GM18861 (cell line): ENCODE results near the gene TGDS.
A peak's percentile ranks its signal among the peaks of the same experiment; 100 is the strongest.

Experiments
- ATAC-seq: cut with Tn5 transposase; IDR thresholded peaks from one replicate; pipeline ENCODE4 v1.9.1; 2021; ENCODE audit not compliant: unreplicated experiment

The TGDS gene

GRCh38 chr13:94601446-94602431 lies 5.8 kb upstream of the TGDS start, which contains the start of gene GPR180:
Gene GPR180, plus strand, starts transcription at chr13:94601857. Its CDS starts 71 bp downstream, at chr13:94601928.
- ATAC-seq: peak; percentile 100

GRCh38 chr13:94599877-94600276 lies 3.9 kb upstream of the TGDS start:
- no peak for ATAC-seq

GRCh38 chr13:94598281-94598680 lies 2.3 kb upstream of the TGDS start:
- no peak for ATAC-seq

- ATAC-seq: no peak
These were observed 621 bp upstream of the TGDS start for GRCh38 chr13:94596575-94596971.

GRCh38 chr13:94595001-94595949 lies 677 bp downstream of the TGDS start:
- ATAC-seq: peak; percentile 30

GRCh38 chr13:94590744-94591143 lies 5.2 kb downstream of the TGDS start:
- no peak for ATAC-seq

GRCh38 chr13:94588541-94588940 lies 7.4 kb downstream of the TGDS start:
- no peak for ATAC-seq

GRCh38 chr13:94586371-94586770 lies 9.6 kb downstream of the TGDS start:
- no peak for ATAC-seq

GRCh38 chr13:94585543-94586101 lies 10.3 kb downstream of the TGDS start:
- no peak for ATAC-seq

GRCh38 chr13:94583926-94584325 lies 12.0 kb downstream of the TGDS start:
- ATAC-seq: no peak

- ATAC-seq: no peak
These were observed 16.9 kb downstream of the TGDS start for GRCh38 chr13:94579063-94579462.

- ATAC-seq: no peak
These were observed 26.3 kb downstream of the TGDS start for GRCh38 chr13:94569615-94570014.

GRCh38 chr13:94568443-94568842 lies 27.5 kb downstream of the TGDS start:
- ATAC-seq: no peak

GRCh38 chr13:94567581-94567980 lies 28.4 kb downstream of the TGDS start:
- no peak for ATAC-seq

- ATAC-seq: no peak
These were observed 34.8 kb downstream of the TGDS start for GRCh38 chr13:94561126-94561525.

GRCh38 chr13:94560116-94560515 lies 35.8 kb downstream of the TGDS start:
- ATAC-seq: no peak

GRCh38 chr13:94559222-94559795 lies 36.6 kb downstream of the TGDS start:
- ATAC-seq: no peak

GRCh38 chr13:94558716-94559115 lies 37.2 kb downstream of the TGDS start:
- no peak for ATAC-seq

- ATAC-seq: no peak
These were observed 38.2 kb downstream of the TGDS start for GRCh38 chr13:94557684-94558235.

GRCh38 chr13:94556621-94557020 lies 39.3 kb downstream of the TGDS start:
- ATAC-seq: no peak
